ENCODE data around the gene NEURL1.

The NEURL1 gene

GRCh38 chr10:103497161-103497915 lies 3.8 kb downstream of the NEURL1 start:
- H3K4me1 ChIP-seq (ENCODE audit: insufficient read depth, low read length, poor library complexity, severe bottlenecking): no peaks in the 10 kb centered on the region
- H4K20me1 ChIP-seq (ENCODE audit: insufficient read depth, low read length, poor library complexity, severe bottlenecking): no peaks in the 10 kb centered on the region
- H3K9ac ChIP-seq (ENCODE audit: low read depth, low read length, poor library complexity, severe bottlenecking): no peak overlapping the region
- no peak overlapping the region for H2AFZ ChIP-seq (ENCODE audit: low read length)
- no peak overlapping the region for H3K4me3 ChIP-seq (ENCODE audit: low read length, poor library complexity, severe bottlenecking)
- no peaks in the 10 kb centered on the region for H3K9me2 ChIP-seq (replicated peaks; ENCODE audit: low read depth, low read length)
- TF ChIP-seq, protein P1, sequence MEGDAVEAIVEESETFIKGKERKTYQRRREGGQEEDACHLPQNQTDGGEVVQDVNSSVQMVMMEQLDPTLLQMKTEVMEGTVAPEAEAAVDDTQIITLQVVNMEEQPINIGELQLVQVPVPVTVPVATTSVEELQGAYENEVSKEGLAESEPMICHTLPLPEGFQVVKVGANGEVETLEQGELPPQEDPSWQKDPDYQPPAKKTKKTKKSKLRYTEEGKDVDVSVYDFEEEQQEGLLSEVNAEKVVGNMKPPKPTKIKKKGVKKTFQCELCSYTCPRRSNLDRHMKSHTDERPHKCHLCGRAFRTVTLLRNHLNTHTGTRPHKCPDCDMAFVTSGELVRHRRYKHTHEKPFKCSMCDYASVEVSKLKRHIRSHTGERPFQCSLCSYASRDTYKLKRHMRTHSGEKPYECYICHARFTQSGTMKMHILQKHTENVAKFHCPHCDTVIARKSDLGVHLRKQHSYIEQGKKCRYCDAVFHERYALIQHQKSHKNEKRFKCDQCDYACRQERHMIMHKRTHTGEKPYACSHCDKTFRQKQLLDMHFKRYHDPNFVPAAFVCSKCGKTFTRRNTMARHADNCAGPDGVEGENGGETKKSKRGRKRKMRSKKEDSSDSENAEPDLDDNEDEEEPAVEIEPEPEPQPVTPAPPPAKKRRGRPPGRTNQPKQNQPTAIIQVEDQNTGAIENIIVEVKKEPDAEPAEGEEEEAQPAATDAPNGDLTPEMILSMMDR (conservative IDR thresholded peaks at IDR 0.05; ENCODE audit: low read length): no peak
- TF ChIP-seq EZH2phosphoT487 (IDR thresholded peaks at IDR 0.05; ENCODE audit: borderline replicate concordance): no peak
- no peaks in the 10 kb centered on the region for H3K79me2 ChIP-seq (ENCODE audit: insufficient read depth, low read length)
- H3K27me3 ChIP-seq (ENCODE audit: insufficient read depth, low read length, poor library complexity, severe bottlenecking): peaks cover 26% of the 10 kb centered on the region
- H3K36me3 ChIP-seq (ENCODE audit: insufficient read depth, low read length): no peaks in the 10 kb centered on the region
- H3K9me3 ChIP-seq (ENCODE audit: insufficient read depth, low read depth, low read length): no peaks in the 10 kb centered on the region
- no peaks in the 10 kb centered on the region for H3F3A ChIP-seq (ENCODE audit: low read depth)
- H3K4me2 ChIP-seq (ENCODE audit: low read depth, low read length, poor library complexity, severe bottlenecking): no peak overlapping the region

DNA sequence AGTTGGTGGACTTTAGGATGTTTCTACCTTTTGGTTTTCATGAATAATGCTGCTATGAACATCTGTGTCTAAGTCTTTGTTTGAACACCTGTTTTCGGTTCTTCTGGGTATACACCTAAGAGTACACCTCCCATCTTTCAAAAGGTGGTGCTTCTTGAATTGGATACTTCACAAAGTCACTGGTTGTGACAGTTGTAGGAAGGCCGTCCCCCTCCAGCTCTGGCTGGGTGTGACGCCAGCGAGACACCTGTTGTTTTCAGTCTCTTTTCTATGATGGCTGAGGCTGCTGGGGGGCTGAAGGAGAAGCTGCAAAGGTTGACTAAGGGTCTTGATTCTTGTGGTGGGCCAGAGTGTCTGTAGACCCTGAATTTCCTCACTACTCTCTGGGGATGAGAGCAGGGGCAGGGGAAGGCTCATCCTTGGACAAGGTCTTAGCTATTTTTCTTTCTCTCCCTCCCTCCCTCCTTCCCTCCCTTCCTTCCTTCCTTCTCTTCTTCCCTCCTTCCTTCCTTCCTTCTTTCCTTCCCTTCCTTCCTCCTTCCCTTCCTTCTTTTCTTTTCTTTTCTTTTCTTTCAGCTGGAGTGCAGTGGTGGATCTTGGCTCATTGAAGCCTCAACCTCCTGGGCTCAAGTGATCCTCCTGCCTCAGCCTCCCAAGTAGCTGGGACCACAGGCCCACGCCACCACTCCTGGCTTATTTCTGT lies 5.6 kb downstream of the NEURL1 start:
- no peak overlapping the region for H3K9ac ChIP-seq (ENCODE audit: low read depth, low read length, poor library complexity, severe bottlenecking)
- no peaks in the 10 kb centered on the region for H3K36me3 ChIP-seq (ENCODE audit: insufficient read depth, low read length)
- H3K27me3 ChIP-seq (ENCODE audit: insufficient read depth, low read length, poor library complexity, severe bottlenecking): peaks cover 12% of the 10 kb centered on the region
- H3K4me2 ChIP-seq (ENCODE audit: low read depth, low read length, poor library complexity, severe bottlenecking): no peak overlapping the region
- H3F3A ChIP-seq (ENCODE audit: low read depth): no peaks in the 10 kb centered on the region
- H3K9me2 ChIP-seq (replicated peaks; ENCODE audit: low read depth, low read length): no peaks in the 10 kb centered on the region
- H3K4me3 ChIP-seq (ENCODE audit: low read length, poor library complexity, severe bottlenecking): no peak overlapping the region
- TF ChIP-seq, protein P1 (conservative IDR thresholded peaks at IDR 0.05; ENCODE audit: low read length): no peak
- TF ChIP-seq EZH2phosphoT487 (IDR thresholded peaks at IDR 0.05; ENCODE audit: borderline replicate concordance): no peak
- H4K20me1 ChIP-seq (ENCODE audit: insufficient read depth, low read length, poor library complexity, severe bottlenecking): no peaks in the 10 kb centered on the region
- peaks cover under 1% of the 10 kb centered on the region for H3K4me1 ChIP-seq (ENCODE audit: insufficient read depth, low read length, poor library complexity, severe bottlenecking)
- no peak overlapping the region for H2AFZ ChIP-seq (ENCODE audit: low read length)
- no peaks in the 10 kb centered on the region for H3K9me3 ChIP-seq (ENCODE audit: insufficient read depth, low read depth, low read length)
- no peaks in the 10 kb centered on the region for H3K79me2 ChIP-seq (ENCODE audit: insufficient read depth, low read length)

DNA sequence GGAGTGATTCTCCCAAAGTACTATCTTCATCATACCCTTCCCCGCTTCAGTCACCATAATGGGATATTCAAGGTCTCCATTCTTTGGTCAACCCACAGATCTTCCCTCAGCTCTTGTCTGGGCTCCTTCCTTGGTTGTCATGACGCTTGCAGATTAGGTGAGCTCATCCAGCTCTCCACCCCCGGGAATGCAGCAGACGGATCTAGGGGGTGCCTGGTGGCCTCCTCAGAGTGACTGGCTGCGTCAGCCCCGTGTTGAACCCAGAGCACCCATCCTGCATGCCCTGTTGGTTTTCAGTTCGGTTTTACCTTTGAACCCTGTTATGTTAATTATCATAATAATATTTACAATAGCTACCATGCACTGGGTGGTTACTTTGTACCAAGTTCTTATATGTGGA lies 6.4 kb downstream of the NEURL1 start:
- no peak overlapping the region for H3K4me3 ChIP-seq (ENCODE audit: low read length, poor library complexity, severe bottlenecking)
- TF ChIP-seq EZH2phosphoT487 (IDR thresholded peaks at IDR 0.05; ENCODE audit: borderline replicate concordance): no peak
- peaks cover 7% of the 10 kb centered on the region for H3K4me1 ChIP-seq (ENCODE audit: insufficient read depth, low read length, poor library complexity, severe bottlenecking)
- no peak overlapping the region for H3K9ac ChIP-seq (ENCODE audit: low read depth, low read length, poor library complexity, severe bottlenecking)
- H3K36me3 ChIP-seq (ENCODE audit: insufficient read depth, low read length): no peaks in the 10 kb centered on the region
- H3F3A ChIP-seq (ENCODE audit: low read depth): no peaks in the 10 kb centered on the region
- H3K27me3 ChIP-seq (ENCODE audit: insufficient read depth, low read length, poor library complexity, severe bottlenecking): peaks cover 4% of the 10 kb centered on the region
- no peak overlapping the region for H2AFZ ChIP-seq (ENCODE audit: low read length)
- H3K4me2 ChIP-seq (ENCODE audit: low read depth, low read length, poor library complexity, severe bottlenecking): no peak overlapping the region
- no peaks in the 10 kb centered on the region for H3K9me3 ChIP-seq (ENCODE audit: insufficient read depth, low read depth, low read length)
- no peaks in the 10 kb centered on the region for H4K20me1 ChIP-seq (ENCODE audit: insufficient read depth, low read length, poor library complexity, severe bottlenecking)
- no peaks in the 10 kb centered on the region for H3K79me2 ChIP-seq (ENCODE audit: insufficient read depth, low read length)
- no peaks in the 10 kb centered on the region for H3K9me2 ChIP-seq (replicated peaks; ENCODE audit: low read depth, low read length)
